Hematopoietic multipotent progenitor cell treated with erythropoietin and hydrocortisone succinate and interleukin-3 and kit ligand, for 4 days (in vitro differentiated cells): ENCODE results near the gene MLN.

Experiments
- DNase-seq: peaks from one replicate; pipeline ENCODE4 v3.0.0-alpha.2; 2015

The MLN gene

GRCh38 chr6:33788694-33789549 is 14.9 kb downstream of the MLN start, which contains the start of gene LEMD2:
LEMD2 (minus strand) TSS chr6:33789130; CDS start chr6:33789116, 14 bp downstream.
- peak; percentile 95 for DNase-seq

DNA sequence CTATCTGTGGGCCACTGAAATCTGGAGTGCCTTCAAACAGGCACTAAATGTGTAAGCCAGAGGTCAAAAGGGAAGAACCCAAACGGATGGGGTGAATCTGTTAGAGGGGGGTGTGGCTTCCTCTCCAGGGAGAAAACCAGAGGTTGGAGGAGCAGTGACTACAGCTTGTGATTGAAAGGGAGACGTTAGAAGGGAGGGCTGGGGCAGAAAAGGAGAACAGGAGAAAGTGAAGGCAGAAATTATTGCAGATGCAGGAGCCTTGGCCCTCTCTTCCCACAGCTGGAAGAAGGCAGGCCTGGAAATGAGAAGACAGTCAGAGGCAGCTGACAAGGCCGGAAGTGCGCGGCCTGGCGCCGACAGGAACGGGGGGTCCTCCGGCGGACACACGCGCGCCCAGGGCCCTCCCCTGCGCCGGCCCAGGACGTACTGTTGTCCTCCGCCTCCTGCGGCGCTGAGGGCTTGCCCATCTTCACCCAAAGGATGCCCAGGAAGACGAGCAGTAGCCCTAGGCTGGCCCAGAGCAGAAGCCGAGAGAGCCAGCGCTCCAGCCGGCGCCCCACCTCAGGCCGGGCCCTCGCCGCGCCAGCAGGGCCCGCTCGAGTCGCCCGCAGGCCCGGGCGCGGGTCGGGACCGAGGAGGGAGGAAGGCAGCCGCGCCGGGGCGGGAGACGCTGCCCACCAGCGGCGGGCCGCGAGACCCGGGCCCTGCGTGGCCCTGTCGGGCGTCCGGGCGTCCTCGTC is 15.7 kb downstream of the MLN start:
- peak; percentile 86 for DNase-seq

DNA sequence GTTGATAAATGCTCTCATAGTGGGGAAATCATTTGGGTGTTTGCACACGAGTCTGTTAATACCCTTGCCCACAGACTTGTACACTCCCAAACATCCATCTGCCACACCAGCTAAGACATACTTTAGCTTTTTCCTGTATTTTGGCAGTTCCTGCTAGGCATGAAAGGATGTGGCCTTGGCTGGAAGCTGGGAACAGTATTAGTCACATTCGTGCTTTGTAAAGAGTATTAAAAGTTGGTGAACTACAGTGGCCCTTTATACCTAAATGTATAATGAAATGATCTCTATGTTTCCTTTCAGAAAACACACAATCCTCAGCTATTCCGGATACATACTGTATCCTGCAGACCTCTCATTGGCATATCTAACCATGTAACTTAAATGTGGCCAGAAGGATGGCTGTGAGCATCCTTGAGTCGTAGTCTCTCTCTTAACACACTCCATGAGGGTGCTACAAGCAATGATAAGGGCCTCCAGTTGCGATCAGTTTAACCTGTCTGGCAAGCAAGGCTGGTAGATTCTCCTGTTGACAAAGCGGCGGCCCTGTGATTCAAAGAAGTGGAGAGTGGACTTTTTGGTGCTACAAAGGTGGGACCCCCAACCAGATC is 16.4 kb downstream of the MLN start:
- no peak for DNase-seq

DNA sequence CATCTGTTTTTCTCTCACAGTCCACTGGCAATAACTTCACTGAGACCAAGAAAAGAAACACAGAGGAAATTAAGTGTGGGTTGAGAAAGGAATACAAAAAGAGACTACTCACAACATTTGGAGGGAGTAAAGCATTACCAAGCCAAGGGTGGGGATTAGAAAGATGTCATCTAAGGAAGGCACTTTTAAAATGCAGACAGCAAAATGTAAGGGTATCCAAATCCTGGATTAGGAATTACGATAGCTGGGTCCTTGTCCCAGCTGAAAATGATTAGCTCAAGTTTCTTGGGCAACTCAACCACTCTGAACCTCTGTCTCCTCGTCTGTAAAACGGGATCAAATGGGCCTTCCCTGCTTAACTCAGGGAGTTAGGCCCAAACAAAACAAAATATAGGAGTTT is 17.1 kb downstream of the MLN start:
- no peak for DNase-seq

- DNase-seq: no peak
Observed at GRCh38 chr6:33785778-33786177, 18.0 kb downstream of the MLN start.

- no peak for DNase-seq
Observed at GRCh38 chr6:33784787-33785186, 19.0 kb downstream of the MLN start.

DNA sequence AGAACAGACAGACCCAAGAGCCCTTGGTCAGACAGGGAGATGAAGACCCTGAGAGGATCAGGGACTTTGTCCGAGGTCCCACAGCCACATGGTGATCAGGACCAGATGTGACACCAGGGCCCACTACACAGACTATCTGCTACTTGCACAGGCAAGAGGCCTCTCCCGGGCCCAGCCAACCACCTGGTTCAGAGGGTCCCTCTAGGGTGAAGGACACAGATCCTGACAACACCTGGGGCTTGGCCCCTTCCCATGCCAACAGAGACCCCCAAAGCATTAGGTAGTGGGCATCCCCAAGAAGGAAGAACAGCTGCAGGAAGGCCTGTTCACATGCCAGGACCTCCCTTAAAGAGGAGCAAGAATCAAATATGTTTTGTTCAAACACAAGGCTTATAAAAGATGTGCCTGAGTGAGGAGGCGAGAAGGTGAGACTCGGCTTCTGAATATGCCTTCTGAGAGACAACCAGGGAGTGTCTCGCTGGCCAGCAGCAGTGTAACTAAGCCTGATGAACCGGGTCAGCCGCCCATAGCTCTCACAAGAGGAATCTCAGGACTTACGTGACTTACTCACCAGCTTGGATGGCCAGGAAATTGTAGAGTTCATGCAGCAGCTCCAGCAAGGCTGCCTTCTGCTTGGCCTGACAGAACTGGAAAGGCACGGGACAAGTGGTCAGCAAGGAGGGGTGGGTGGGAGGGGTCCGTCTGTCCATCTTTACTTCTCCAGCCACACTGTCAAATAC is 19.9 kb downstream of the MLN start:
- DNase-seq: no peak

DNA sequence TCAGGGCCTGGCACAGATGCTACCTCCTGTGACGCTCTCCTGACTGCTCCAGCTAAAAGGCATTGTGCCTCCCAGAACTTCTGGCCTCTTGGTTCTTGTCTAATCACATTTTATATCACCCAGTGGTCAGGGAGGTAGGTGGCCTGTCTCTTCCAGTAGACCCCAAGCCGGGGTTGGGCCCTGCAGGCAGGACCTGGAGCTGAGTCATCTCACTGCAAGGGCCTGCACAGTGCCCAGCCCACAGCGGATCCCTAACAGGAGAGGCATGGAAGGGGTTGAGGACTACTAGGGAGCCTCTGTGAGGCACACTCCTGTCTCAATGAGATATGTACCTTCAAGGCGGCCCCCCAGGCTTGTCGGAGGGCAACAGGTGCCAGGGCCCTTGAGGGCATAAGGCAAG is 21.2 kb downstream of the MLN start:
- no peak for DNase-seq

GRCh38 chr6:33781131-33781975 is 22.4 kb downstream of the MLN start:
- no peak for DNase-seq

DNA sequence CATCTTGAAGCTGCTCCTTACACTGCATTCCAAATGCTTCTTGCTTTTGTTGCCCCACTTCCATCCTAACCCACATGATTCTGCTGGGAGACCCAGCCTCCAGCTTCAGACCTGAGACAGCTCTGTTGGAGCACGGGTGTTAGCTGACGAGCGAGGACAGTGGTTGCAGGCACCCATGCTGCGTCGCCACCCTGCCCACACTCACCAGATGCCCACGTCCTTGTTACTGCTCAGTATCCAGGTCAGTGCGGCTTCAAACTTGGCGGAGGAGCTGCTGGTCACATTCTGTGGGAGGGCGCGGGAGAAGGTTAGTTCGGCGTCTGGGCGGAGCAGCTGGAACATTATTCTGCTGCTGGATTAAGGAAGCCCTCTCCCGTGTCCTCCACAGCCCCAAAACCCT is 23.9 kb downstream of the MLN start:
- no peak for DNase-seq

DNA sequence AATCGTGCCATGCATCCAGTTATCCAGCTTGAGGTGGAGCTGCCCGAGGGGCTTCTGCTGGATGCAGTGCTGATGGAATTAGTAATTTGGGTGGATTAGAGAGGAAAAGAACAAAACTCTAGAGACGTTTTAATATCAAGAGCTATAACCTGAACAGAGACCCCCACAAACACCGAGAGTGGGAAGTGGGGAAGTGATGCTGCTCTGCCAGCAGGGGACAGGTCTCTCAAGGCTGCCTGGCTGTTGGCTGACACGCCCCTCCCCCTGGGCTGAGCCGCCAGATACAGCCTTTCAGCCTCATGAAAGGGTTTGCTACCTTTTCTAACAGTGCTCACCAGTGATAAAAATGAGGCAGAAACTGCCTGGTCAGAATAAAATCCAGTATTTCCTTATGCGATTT is 24.5 kb downstream of the MLN start:
- DNase-seq: peak; percentile 25

- DNase-seq: no peak
Observed at GRCh38 chr6:33778444-33779121, 25.2 kb downstream of the MLN start.

DNA sequence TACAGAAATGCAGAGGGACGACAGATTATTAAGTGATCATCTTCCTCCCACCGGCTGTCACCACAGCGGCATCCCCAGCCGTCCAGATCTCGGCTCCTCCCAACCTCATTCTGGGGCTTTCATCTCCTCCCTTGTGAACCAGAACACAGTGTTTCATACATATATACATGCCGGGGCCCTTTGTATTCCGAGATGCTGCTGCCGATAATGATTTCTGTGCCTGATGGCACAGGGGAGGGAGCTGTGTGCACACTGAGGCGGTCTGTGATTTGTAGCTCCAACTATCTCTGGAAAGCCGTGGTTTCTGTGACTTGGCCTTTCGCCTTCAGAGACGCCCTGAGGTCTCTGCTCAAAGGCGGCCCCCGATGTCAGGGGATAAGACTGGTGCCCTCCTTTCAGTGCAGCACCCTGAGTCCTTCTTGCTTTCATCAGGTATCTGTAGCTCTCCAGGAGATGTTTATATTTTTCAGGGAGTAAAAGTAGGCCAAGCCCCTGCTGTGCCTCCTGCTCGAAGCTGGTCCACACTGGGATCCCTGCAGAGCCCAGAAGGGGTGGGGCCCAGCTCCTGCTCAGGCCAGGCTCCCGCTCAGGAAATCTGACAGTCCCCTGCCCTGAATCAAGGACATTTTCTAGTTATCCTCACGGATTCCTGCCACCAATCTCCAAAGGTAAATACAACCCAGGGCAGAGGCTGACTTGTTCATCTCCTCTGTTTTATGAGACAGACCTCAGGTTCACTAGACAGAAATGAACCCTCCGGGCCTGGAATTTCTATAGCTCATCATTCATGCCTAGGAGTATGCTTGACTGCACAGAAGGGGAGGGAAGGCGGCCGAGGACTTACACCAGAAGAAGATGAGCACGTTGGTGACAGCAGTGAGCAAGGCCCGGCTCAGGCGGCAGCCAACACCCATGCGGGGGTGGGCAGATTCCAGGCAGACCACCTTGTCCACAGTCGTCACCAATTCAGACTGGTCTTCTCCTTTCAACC is 26.1 kb downstream of the MLN start:
- no peak for DNase-seq

DNA sequence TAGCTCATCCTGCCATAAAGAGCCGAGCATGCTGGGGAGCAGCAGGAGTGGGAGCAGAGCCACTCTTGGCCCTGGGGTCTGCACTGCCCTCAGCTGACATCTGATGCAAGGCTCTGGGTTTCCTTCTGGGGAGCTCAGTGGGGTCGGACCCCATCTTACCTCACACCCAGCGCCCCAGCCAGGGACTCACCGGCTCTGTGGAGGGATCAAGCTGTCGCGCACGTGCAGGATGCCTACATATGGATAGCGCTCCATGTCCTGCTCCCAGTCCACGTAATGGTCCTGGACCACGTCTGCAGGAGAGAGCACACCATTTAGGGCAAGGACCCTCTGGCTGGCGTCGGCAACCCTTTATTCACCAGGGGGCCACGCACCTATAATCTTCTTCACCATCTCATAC is 27.0 kb downstream of the MLN start:
- DNase-seq: no peak

GRCh38 chr6:33776186-33776585 is 27.6 kb downstream of the MLN start:
- no peak for DNase-seq

DNA sequence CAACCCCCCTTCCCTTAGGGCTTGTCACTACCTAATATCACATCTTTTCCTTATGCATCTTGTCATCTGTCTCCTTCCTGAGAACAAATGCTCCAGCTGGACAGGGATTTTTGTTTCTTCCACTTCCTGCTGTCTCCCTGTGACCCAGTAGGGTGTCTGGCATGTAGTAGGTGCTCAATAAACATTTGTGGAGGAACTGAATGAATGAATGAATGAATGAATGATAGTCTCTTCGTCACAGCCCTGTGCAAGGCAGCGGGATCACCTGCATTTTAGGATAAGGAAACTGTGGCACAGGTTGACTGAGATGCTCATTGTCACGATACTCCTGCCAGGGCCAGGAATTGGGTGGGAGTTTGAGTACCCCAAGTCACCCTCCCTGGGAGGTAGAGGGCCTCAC is 29.0 kb downstream of the MLN start:
- no peak for DNase-seq

GRCh38 chr6:33772902-33773472 is 30.8 kb downstream of the MLN start:
- DNase-seq: no peak

DNA sequence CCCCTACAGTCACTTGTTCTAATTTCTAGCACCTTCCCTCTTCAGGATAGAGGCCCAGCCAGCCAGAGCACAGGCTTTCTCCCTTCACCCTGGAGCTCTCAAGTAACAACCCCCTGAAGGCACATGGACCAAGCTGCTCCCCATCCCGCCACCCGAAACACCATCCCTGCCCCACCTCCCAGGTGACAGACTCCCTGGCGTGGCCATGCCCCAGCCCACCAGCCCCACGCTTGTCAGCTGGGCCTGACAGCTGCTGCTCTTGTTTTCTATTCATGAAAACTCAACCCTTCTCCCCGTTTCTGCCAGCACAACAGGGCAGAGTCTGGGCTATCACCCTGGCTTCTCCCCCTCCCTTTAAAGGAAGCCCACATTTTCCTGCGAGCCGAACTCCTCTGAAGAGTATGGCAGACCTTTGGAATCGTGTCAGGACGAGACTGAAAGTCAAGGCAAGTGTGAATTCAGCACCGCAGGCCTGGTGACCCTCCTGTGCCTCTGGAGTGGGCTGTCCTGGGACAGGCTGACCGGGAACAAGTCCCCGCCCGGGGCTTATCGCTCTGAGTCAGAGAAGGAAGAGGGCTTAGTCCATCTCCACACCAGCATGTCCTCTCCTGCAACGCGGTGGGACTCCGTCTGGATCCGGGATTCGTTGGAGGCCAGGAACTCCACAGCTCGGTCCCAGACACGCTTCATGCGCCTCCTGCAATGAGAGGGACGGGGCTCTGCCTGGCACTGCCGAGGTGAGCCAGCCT is 31.5 kb downstream of the MLN start:
- no peak for DNase-seq
